ENCODE data around the gene COP1.

GRCh38 chr1:176244851-176245250, 37.8 kb upstream of the COP1 start:
- TF ChIP-seq POLR2A (IDR thresholded peaks at IDR 0.05) (no peak), CTCF (IDR thresholded peaks at IDR 0.05) (no peak)

All from breast epithelium (tissue), 3 donors.